Sigmoid colon (tissue), 7 donors: Measurements from ENCODE around the gene ALDH1L1. TPM values are rescaled to one million over a fixed set of nuclear protein-coding genes. Genes with fewer than 3 reads are reported as not detected.
"Not testable (repeated sequence)": the region's sequence is repeated elsewhere in the genome, so short reads cannot be mapped to it uniquely, and the experiment has no call there.

ENCODE experiments used
- DNase-seq: peaks from one replicate; pipeline ENCODE4 v3.0.0-alpha.2; 2019
- H3K27ac ChIP-seq, 4 donors: fragments of 200-600 bp; sonication (generic); one replicate each; pipeline ENCODE4 v1.5.1; 2016 to 2019; ENCODE audit warnings: mild to moderate bottlenecking in 1 of 4
- H3K27me3 ChIP-seq, 3 donors: fragments of 200-600 bp; sonication (generic); one replicate each; pipeline ENCODE4 v1.5.1; 2019; ENCODE audit warnings: mild to moderate bottlenecking in 1 of 3
- H3K36me3 ChIP-seq, 4 donors: fragments of 200-600 bp; sonication (generic); one replicate each; pipeline ENCODE4 v1.5.1; 2016 to 2019
- H3K4me1 ChIP-seq, 4 donors: fragments of 200-600 bp; sonication (generic); one replicate each; pipeline ENCODE4 v1.5.1; 2017 to 2019
- H3K4me3 ChIP-seq, 4 donors: fragments of 200-600 bp; sonication (generic); one replicate each; pipeline ENCODE4 v1.5.1; 2017 to 2019; ENCODE audit warnings: mild to moderate bottlenecking in 2 of 4, moderate library complexity in 1 of 4
- H3K9me3 ChIP-seq, 4 donors: fragments of 200-600 bp in 3 of 4; sonication (generic) in 3 of 4; one replicate each; pipeline versions ENCODE4 v1.5.1 to v1.6.1; 2013 to 2019
- EP300 ChIP-seq, 4 donors: sonication (generic); formaldehyde crosslinking; IDR thresholded peaks; one replicate each; pipeline ENCODE4 v1.6.1; 2017; ENCODE audit warnings: antibody characterized with exemption in 4 of 4
- POLR2A ChIP-seq, 2 donors: fragments of 450-650 bp; IDR thresholded peaks; one replicate each; pipeline ENCODE4 v1.6.1; 2016; ENCODE audit warnings: antibody characterized with exemption in 2 of 2, mild to moderate bottlenecking in 2 of 2, moderate library complexity in 2 of 2
- POLR2AphosphoS5 ChIP-seq, 4 donors: sonication (generic); formaldehyde crosslinking; IDR thresholded peaks; one replicate each; pipeline ENCODE4 v1.6.1; 2017; ENCODE audit warnings: antibody characterized with exemption in 4 of 4
- WGBS, 2 donors: extraction: QIAGEN DNeasy Blood & Tissue Kit; methylation state at CpG; one replicate each; pipeline ENCODE4 v1.1.7; 2013; 5-methylcytosine and 5-hydroxymethylcytosine counted together
- intact Hi-C: fragments of 100-400 bp; cut with DNase I; formaldehyde crosslinking; loops from one replicate; pipeline ENCODE4 v1.15.1; 2023
- polyA plus RNA-seq, 3 donors: library from polyadenylated mRNA; stranded (reverse); fragments of 200-250 nt; gene quantifications; one replicate each; pipeline ENCODE4 v1.2.3, GENCODE V29; 2013
- total RNA-seq, 4 donors: library from RNA; depleted of rRNA; stranded (reverse); fragments of >200 nt; gene quantifications; one replicate each; pipeline ENCODE4 v1.1.0, GENCODE V29; 2016
- TF ChIP-seq, protein P1 (sequence below), 4 experiments: fragments of 450-650 bp in 3 of 4; fragments of 200-600 bp in 1 of 4; IDR thresholded peaks; one replicate each; pipeline ENCODE4 v1.5.1; 2016 to 2019; ENCODE audit warnings: antibody characterized with exemption in 4 of 4, mild to moderate bottlenecking in 3 of 4, moderate library complexity in 2 of 4
- donor health status: healthy with polysubstance abuse.
- donor health status: Bipolar disorder and iron deficiency.
- donor health status: healthy.

Gene ALDH1L1
- total and polyA plus RNA-seq, 7 donors: 7.2 to 32.5 (median 15.0) TPM

- 84 to 88% methylated on average over 18 of the region's 18 CpGs for WGBS, 2 donors
- Histone ChIP-seq H3K4me3 (no peak overlapping the region), H3K27ac (no peak overlapping the region), H3K36me3 (no peaks in the 10 kb centered on the region), H3K27me3 (no peaks in the 10 kb centered on the region), H3K4me1 (peaks cover 0 to 19% (median 17%) of the 10 kb centered on the region in 4 donors), H3K9me3 (peaks cover 0 to 6% (median 5%) of the 10 kb centered on the region in 4 donors)
- peak; percentile 54 for DNase-seq
- TF ChIP-seq POLR2A (IDR thresholded peaks at IDR 0.05) (no peak), EP300 (IDR thresholded peaks at IDR 0.05) (no peak), POLR2AphosphoS5 (IDR thresholded peaks at IDR 0.05) (no peak)
- TF ChIP-seq, protein P1, sequence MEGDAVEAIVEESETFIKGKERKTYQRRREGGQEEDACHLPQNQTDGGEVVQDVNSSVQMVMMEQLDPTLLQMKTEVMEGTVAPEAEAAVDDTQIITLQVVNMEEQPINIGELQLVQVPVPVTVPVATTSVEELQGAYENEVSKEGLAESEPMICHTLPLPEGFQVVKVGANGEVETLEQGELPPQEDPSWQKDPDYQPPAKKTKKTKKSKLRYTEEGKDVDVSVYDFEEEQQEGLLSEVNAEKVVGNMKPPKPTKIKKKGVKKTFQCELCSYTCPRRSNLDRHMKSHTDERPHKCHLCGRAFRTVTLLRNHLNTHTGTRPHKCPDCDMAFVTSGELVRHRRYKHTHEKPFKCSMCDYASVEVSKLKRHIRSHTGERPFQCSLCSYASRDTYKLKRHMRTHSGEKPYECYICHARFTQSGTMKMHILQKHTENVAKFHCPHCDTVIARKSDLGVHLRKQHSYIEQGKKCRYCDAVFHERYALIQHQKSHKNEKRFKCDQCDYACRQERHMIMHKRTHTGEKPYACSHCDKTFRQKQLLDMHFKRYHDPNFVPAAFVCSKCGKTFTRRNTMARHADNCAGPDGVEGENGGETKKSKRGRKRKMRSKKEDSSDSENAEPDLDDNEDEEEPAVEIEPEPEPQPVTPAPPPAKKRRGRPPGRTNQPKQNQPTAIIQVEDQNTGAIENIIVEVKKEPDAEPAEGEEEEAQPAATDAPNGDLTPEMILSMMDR (IDR thresholded peaks at IDR 0.05): no peak
- intact Hi-C loops: no loop called here
Observed at GRCh38 chr3:126100634-126101301, 79.6 kb downstream of the ALDH1L1 start.

GRCh38 chr3:126100269-126100633, 80.1 kb downstream of the ALDH1L1 start:
- Histone ChIP-seq H3K4me1 (peaks cover 0 to 19% (median 17%) of the 10 kb centered on the region in 4 donors), H3K27me3 (no peaks in the 10 kb centered on the region), H3K9me3 (peaks cover 0 to 6% (median 5%) of the 10 kb centered on the region in 4 donors), H3K4me3 (no peak overlapping the region), H3K36me3 (no peaks in the 10 kb centered on the region), H3K27ac (no peak overlapping the region)
- WGBS, 2 donors: 89 to 92% methylated on average over 4 of the region's 4 CpGs
- TF ChIP-seq EP300 (IDR thresholded peaks at IDR 0.05) (no peak), POLR2AphosphoS5 (IDR thresholded peaks at IDR 0.05) (no peak), POLR2A (IDR thresholded peaks at IDR 0.05) (no peak)
- TF ChIP-seq, protein P1 (IDR thresholded peaks at IDR 0.05): no peak
- intact Hi-C loops: no loop called here
- DNase-seq: peak; percentile 39

DNA sequence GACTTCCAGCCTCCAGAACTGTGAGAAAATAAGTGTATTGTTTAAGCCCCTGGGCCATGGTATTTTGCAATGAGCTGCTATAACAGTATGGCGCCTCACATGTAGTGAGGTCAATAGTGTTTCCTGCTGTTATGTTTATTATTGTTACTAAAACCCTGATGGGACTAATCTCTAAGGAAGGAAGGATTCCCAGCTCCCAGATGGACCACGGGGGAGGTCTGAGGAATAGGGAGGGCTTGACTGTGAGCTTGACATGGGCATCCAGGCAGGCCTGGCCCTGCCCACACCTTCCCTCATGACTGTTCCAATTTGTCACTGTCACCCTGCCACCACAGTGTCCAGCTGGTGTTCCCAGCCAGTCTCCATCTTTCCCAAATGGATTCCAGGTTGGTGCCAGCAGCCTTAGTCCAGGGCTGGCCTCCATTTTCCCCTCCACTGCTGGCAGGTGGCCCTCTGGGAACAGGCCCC, 82.0 kb downstream of the ALDH1L1 start:
- Histone ChIP-seq H3K9me3 (peaks cover 0 to 6% (median 5%) of the 10 kb centered on the region in 4 donors), H3K27ac (no peak overlapping the region), H3K4me1 (peaks cover 0 to 19% (median 17%) of the 10 kb centered on the region in 4 donors), H3K27me3 (no peaks in the 10 kb centered on the region), H3K4me3 (no peak overlapping the region), H3K36me3 (no peaks in the 10 kb centered on the region)
- peak; percentile 50 for DNase-seq
- WGBS, 2 donors: 83 to 90% methylated on average over 2 of the region's 2 CpGs
- TF ChIP-seq POLR2A (IDR thresholded peaks at IDR 0.05): no peak
- no peak for TF ChIP-seq EP300 (IDR thresholded peaks at IDR 0.05)
- no peak for TF ChIP-seq POLR2AphosphoS5 (IDR thresholded peaks at IDR 0.05)
- TF ChIP-seq, protein P1 (IDR thresholded peaks at IDR 0.05): no peak
- intact Hi-C loops: no loop called here

- TF ChIP-seq, protein P1 (IDR thresholded peaks at IDR 0.05): no peak
- TF ChIP-seq POLR2AphosphoS5 (IDR thresholded peaks at IDR 0.05): no peak
- no peak for TF ChIP-seq POLR2A (IDR thresholded peaks at IDR 0.05)
- no peak for TF ChIP-seq EP300 (IDR thresholded peaks at IDR 0.05)
- no peaks in the 10 kb centered on the region for H3K36me3 ChIP-seq
- H3K4me1 ChIP-seq: peaks cover 0 to 13% (median 11%) of the 10 kb centered on the region in 4 donors
- intact Hi-C loops: no loop called here
- H3K4me3 ChIP-seq: no peak overlapping the region
- DNase-seq: no peak
- H3K27ac ChIP-seq: no peak overlapping the region
- peaks cover 0 to 6% (median 5%) of the 10 kb centered on the region in 4 donors for H3K9me3 ChIP-seq
- H3K27me3 ChIP-seq: no peaks in the 10 kb centered on the region
Observed at GRCh38 chr3:126097801-126098200, 82.6 kb downstream of the ALDH1L1 start.

DNA sequence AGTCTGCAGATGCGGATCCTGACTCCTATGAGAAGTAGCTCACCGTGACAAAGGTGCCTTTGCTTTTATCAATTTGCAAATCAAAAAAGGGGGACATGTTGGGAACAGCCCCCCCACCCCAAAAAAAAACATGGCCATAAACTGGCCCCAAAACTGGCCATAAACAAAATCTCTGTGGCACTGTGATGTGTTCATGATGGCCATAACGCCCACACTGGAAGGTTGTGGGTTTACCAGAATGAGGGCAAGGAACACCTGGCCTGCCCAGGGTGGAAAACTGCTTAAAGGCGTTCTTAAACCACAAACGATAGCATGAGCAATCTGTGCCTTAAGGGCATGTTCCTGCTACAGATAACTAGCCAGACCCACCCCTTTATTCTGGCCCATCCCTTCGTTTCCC, 84.1 kb downstream of the ALDH1L1 start:
- intact Hi-C loops, H3K36me3 ChIP-seq, H3K27me3 ChIP-seq, H3K4me1 ChIP-seq, H3K4me3 ChIP-seq, H3K27ac ChIP-seq, H3K9me3 ChIP-seq, DNase-seq: not testable (repeated sequence)
- WGBS, 2 donors: 80% methylated on average over 6 of the region's 6 CpGs

DNA sequence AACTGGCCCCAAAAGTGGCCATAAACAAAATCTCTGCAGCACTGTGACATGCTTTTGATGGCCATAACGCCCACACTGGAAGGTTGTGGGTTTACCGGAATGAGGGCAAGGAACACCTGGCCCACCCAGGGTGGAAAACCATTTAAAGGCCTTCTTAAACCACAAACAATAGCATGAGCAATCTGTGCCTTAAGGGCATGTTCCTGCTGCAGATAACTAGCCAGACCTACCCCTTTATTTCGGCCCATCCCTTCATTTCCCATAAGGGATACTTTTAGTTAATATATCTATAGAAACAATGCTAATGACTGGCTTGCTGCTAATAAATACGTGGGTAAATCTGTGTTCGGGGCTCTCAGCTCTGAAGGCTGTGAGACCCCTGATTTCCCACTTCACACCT, 88.3 kb downstream of the ALDH1L1 start:
- not testable (repeated sequence) for H3K36me3 ChIP-seq
- WGBS, 2 donors: 91% methylated on average over 5 of the region's 5 CpGs

More for the DNA sequence above, 88.3 kb downstream of the ALDH1L1 start:
- H3K4me1 ChIP-seq, H3K27ac ChIP-seq, intact Hi-C loops, H3K9me3 ChIP-seq, H3K4me3 ChIP-seq, DNase-seq, H3K27me3 ChIP-seq: not testable (repeated sequence)
